HG02973 (cell line): ENCODE data around the gene MLF2.

Experiments
- ATAC-seq: cut with Tn5 transposase; IDR thresholded peaks from one replicate; pipeline ENCODE4 v1.9.1; 2021; ENCODE audit warnings: moderate library complexity; ENCODE audit not compliant: unreplicated experiment

Gene MLF2

GRCh38 chr12:6698352-6699046, 54.4 kb downstream of the MLF2 start:
- no peak for ATAC-seq
